Progenitor cell of endocrine pancreas (in vitro differentiated cells): ENCODE results near the gene ITGB8. TPM values are rescaled to one million over a fixed set of nuclear protein-coding genes. Genes with fewer than 3 reads are reported as not detected.
"Not testable (repeated sequence)": the region's sequence is repeated elsewhere in the genome, so short reads cannot be mapped to it uniquely, and the experiment has no call there.

Source experiments
- DNase-seq: peaks from one replicate; pipeline ENCODE4 v3.0.0; 2021; ENCODE audit warnings: low spot score; ENCODE audit not compliant: unreplicated experiment
- H3K27ac Mint-ChIP-seq: 2 replicates; pipeline ENCODE4 v1.8.0; 2021; ENCODE audit warnings: mild to moderate bottlenecking, moderate library complexity, mixed read lengths
- H3K27me3 Mint-ChIP-seq: 2 replicates; pipeline ENCODE4 v1.8.0; 2021; ENCODE audit warnings: mixed read lengths
- H3K36me3 Mint-ChIP-seq: 2 replicates; pipeline ENCODE4 v1.8.0; 2022; ENCODE audit warnings: mixed read lengths; ENCODE audit not compliant: insufficient read depth
- H3K4me1 Mint-ChIP-seq: 2 replicates; pipeline ENCODE4 v1.8.0; 2021; ENCODE audit warnings: low read depth, mixed read lengths
- H3K4me3 Mint-ChIP-seq: 2 replicates; pipeline ENCODE4 v1.8.0; 2021; ENCODE audit warnings: low read depth, mild to moderate bottlenecking, moderate library complexity, mixed read lengths
- H3K9me3 Mint-ChIP-seq: 2 replicates; pipeline ENCODE4 v1.8.0; 2021; ENCODE audit warnings: low read depth, mixed read lengths
- total RNA-seq: library from RNA; stranded (reverse); gene quantifications from 2 replicates; pipeline ENCODE4 v1.2.1, GENCODE V29; 2021
- TF ChIP-seq, protein P1 (sequence below): fragments of 200-600 bp; sonication (generic); IDR thresholded peaks from one replicate; pipeline ENCODE4 v1.5.0; 2021; ENCODE audit warnings: antibody characterized with exemption, mild to moderate bottlenecking; ENCODE audit not compliant: unreplicated experiment

Gene ITGB8
- total RNA-seq, 1 donor from 2014 or later = 37.2 TPM

DNA sequence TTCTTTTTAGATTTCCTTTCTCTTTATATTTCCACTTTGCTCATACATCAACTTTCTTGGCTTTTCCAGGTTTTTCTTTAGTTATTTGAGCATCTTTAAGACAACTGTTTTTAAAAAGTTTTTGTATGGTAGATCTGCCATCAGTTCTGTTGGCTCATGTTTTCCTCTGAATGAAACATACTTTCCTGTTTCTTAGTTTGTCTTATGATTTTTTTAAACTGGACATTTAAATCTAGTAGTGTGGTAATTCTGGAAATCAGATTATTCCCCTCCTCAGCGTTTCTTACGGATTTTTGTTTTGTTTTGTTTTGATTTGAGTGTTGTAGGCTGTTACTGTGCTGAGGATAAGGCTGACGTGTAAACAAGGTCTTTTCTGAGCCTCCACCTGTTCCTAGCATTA lies 33.8 kb upstream of the ITGB8 start:
- no peak overlapping the region for H3K27ac Mint-ChIP-seq
- no peaks in the 10 kb centered on the region for H3K36me3 Mint-ChIP-seq
- H3K9me3 Mint-ChIP-seq = peaks cover 14% of the 10 kb centered on the region
- TF ChIP-seq, protein P1, sequence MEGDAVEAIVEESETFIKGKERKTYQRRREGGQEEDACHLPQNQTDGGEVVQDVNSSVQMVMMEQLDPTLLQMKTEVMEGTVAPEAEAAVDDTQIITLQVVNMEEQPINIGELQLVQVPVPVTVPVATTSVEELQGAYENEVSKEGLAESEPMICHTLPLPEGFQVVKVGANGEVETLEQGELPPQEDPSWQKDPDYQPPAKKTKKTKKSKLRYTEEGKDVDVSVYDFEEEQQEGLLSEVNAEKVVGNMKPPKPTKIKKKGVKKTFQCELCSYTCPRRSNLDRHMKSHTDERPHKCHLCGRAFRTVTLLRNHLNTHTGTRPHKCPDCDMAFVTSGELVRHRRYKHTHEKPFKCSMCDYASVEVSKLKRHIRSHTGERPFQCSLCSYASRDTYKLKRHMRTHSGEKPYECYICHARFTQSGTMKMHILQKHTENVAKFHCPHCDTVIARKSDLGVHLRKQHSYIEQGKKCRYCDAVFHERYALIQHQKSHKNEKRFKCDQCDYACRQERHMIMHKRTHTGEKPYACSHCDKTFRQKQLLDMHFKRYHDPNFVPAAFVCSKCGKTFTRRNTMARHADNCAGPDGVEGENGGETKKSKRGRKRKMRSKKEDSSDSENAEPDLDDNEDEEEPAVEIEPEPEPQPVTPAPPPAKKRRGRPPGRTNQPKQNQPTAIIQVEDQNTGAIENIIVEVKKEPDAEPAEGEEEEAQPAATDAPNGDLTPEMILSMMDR = no peak
- no peak overlapping the region for H3K4me3 Mint-ChIP-seq
- no peaks in the 10 kb centered on the region for H3K27me3 Mint-ChIP-seq
- H3K4me1 Mint-ChIP-seq = no peaks in the 10 kb centered on the region
- no peak for DNase-seq

DNA sequence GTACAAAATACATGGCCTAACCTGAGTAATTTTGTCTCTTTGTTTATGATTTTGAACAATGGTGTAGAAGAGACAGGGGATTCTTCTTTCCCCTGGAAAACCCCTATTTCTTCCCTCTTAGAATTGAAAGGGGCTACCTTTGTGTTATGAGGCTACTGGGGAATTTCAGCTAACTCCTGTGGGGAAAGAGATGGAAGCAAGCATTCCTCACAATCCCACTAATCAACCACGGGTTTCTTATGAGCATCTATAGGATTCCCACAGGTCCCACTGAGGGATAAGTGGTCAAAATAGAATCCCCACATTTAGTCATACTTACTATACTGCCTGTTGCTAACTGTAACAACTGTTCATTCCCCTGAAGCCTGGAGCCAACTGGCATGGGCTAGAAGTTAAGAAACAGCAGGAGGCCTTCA lies 32.2 kb upstream of the ITGB8 start:
- Mint-ChIP-seq H3K36me3 (no peaks in the 10 kb centered on the region), H3K4me1 (no peaks in the 10 kb centered on the region), H3K4me3 (no peak overlapping the region), H3K9me3 (peaks cover 14% of the 10 kb centered on the region), H3K27me3 (no peaks in the 10 kb centered on the region), H3K27ac (no peak overlapping the region)
- TF ChIP-seq, protein P1 = no peak
- DNase-seq = no peak

- no peaks in the 10 kb centered on the region for H3K36me3 Mint-ChIP-seq
- H3K4me3 Mint-ChIP-seq = no peak overlapping the region
- H3K27me3 Mint-ChIP-seq = no peaks in the 10 kb centered on the region
- peaks cover 14% of the 10 kb centered on the region for H3K9me3 Mint-ChIP-seq
- no peak overlapping the region for H3K27ac Mint-ChIP-seq
- TF ChIP-seq, protein P1 = no peak
- no peak for DNase-seq
- peaks cover under 1% of the 10 kb centered on the region for H3K4me1 Mint-ChIP-seq
Observed at GRCh38 chr7:20299145-20299544, 31.6 kb upstream of the ITGB8 start.

- DNase-seq = no peak
- Mint-ChIP-seq H3K4me3 (no peak overlapping the region), H3K4me1 (peaks cover 3% of the 10 kb centered on the region), H3K36me3 (no peaks in the 10 kb centered on the region), H3K27ac (no peak overlapping the region), H3K27me3 (no peaks in the 10 kb centered on the region), H3K9me3 (peaks cover 13% of the 10 kb centered on the region)
- TF ChIP-seq, protein P1 = no peak
Observed at GRCh38 chr7:20299647-20300312, 30.9 kb upstream of the ITGB8 start.

DNA sequence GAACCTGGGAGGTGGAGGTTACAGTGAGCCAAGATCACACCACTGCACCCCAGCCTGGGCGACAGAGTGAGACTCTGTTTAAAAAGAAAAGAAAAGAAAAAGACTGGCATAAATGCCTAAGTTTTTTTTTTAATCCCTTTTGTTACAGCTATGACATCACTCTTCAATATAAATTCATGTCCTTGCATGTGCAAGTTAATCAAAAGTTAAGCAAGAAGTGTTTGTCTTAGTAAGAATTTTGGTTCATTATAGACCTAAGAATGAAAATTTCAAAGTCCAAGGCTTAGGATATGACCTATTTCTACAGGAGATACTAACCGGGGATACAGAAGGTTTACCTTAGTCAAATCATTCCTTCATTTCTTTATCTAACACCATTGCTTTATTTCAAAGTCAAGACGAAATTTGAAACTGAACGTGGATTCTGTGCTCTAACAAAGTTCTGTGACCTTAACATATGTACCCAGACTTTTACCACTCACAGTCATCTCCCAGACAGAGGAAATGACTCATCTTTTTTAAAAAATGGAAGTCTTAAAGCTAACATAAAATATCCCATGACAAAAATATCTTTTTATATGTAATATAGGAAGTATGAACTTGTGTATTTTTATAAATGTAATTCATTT lies 29.3 kb upstream of the ITGB8 start:
- no peak for DNase-seq
- Mint-ChIP-seq H3K9me3 (no peaks in the 10 kb centered on the region), H3K27me3 (no peaks in the 10 kb centered on the region), H3K36me3 (no peaks in the 10 kb centered on the region), H3K27ac (no peak overlapping the region), H3K4me3 (no peak overlapping the region), H3K4me1 (peaks cover 3% of the 10 kb centered on the region)
- TF ChIP-seq, protein P1 = no peak

DNA sequence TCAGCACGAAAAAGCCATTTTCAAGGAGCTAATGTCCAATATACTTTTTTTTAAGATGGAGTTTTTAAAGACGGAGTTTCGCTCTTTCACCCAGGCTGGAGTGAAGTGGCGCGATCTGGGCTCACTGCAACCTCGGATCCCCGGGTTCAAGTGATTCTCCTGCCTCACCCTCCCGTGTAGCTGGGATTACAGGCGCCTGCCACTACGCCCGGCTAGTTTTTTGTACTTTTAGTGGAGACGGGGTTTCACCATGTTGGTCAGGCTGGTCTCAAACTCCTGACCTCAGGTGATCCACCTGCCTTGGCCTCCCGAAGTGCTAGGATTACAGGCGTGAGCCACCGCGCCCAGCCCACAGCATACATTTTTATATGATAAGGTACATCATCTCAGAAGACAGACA lies 28.4 kb upstream of the ITGB8 start:
- not testable (repeated sequence) for DNase-seq, H3K4me3 Mint-ChIP-seq, H3K27me3 Mint-ChIP-seq, H3K36me3 Mint-ChIP-seq, H3K27ac Mint-ChIP-seq, H3K9me3 Mint-ChIP-seq
- peaks cover 11% of the 10 kb centered on the region for H3K4me1 Mint-ChIP-seq
